HEK293 (cell line): ENCODE measurements around the gene CAPRIN2.

Experiments
- BCL11B ChIP-seq: fragments of 450-650 bp; formaldehyde crosslinking; IDR thresholded peaks from 2 replicates; pipeline ENCODE4 v1.5.1; 2016; ENCODE audit warnings: low read depth, missing biosample characterization, missing genetic modification characterization
- BCL6B ChIP-seq: fragments of 450-650 bp; formaldehyde crosslinking; IDR thresholded peaks from 2 replicates; pipeline ENCODE4 v1.5.1; 2017; ENCODE audit warnings: missing biosample characterization, missing genetic modification characterization
- GLIS1 ChIP-seq: fragments of 450-650 bp; formaldehyde crosslinking; IDR thresholded peaks from 2 replicates; pipeline ENCODE4 v1.5.1; 2016; ENCODE audit warnings: missing biosample characterization, missing genetic modification characterization
- KLF7 ChIP-seq: fragments of 450-650 bp; formaldehyde crosslinking; IDR thresholded peaks from 2 replicates; pipeline ENCODE4 v1.5.1; 2016; ENCODE audit warnings: missing biosample characterization, missing genetic modification characterization, borderline replicate concordance
- PRDM10 ChIP-seq: fragments of 450-650 bp; formaldehyde crosslinking; IDR thresholded peaks from 2 replicates; pipeline ENCODE4 v1.5.1; 2016; ENCODE audit warnings: missing biosample characterization, missing genetic modification characterization
- SP2 ChIP-seq: fragments of 450-650 bp; formaldehyde crosslinking; IDR thresholded peaks from 2 replicates; pipeline ENCODE4 v1.5.1; 2016; ENCODE audit warnings: missing biosample characterization, missing genetic modification characterization
- SP3 ChIP-seq: fragments of 450-650 bp; formaldehyde crosslinking; IDR thresholded peaks from 2 replicates; pipeline ENCODE4 v1.5.1; 2016; ENCODE audit warnings: missing biosample characterization, missing genetic modification characterization
- TRIM28 ChIP-seq: IDR thresholded peaks from 2 replicates; pipeline ENCODE4 v1.6.1; 2011; ENCODE audit warnings: low read length, control low read depth, borderline replicate concordance
- YY1 ChIP-seq: fragments of 450-650 bp; formaldehyde crosslinking; IDR thresholded peaks from 2 replicates; pipeline ENCODE4 v1.5.1; 2018; ENCODE audit warnings: missing biosample characterization, missing genetic modification characterization
- ZBTB17 ChIP-seq: fragments of 450-650 bp; formaldehyde crosslinking; IDR thresholded peaks from 2 replicates; pipeline ENCODE4 v1.5.1; 2016; ENCODE audit warnings: missing biosample characterization, missing genetic modification characterization
- ZBTB48 ChIP-seq: fragments of 450-650 bp; formaldehyde crosslinking; IDR thresholded peaks from 2 replicates; pipeline ENCODE4 v1.5.1; 2016; ENCODE audit warnings: missing biosample characterization, missing genetic modification characterization
- ZEB2 ChIP-seq: fragments of 450-650 bp; formaldehyde crosslinking; IDR thresholded peaks from 2 replicates; pipeline ENCODE4 v1.5.1; 2016; ENCODE audit warnings: missing biosample characterization, missing genetic modification characterization
- ZIC2 ChIP-seq: fragments of 450-650 bp; formaldehyde crosslinking; IDR thresholded peaks from 2 replicates; pipeline ENCODE4 v1.5.1; 2016; ENCODE audit warnings: missing biosample characterization, missing genetic modification characterization
- ZNF112 ChIP-seq: fragments of 450-650 bp; formaldehyde crosslinking; IDR thresholded peaks from 2 replicates; pipeline ENCODE4 v1.5.0; 2017; ENCODE audit warnings: missing biosample characterization, missing genetic modification characterization
- ZNF184 ChIP-seq: fragments of 450-650 bp; IDR thresholded peaks from 2 replicates; pipeline ENCODE4 v1.5.1; 2018; ENCODE audit warnings: missing biosample characterization, mild to moderate bottlenecking, missing genetic modification characterization
- ZNF19 ChIP-seq: fragments of 450-650 bp; formaldehyde crosslinking; IDR thresholded peaks from 2 replicates; pipeline ENCODE4; 2016; ENCODE audit warnings: missing biosample characterization, missing genetic modification characterization, low read depth
- ZNF248 ChIP-seq: fragments of 450-650 bp; formaldehyde crosslinking; IDR thresholded peaks from 2 replicates; pipeline ENCODE4 v1.5.1; 2017; ENCODE audit warnings: missing biosample characterization, missing genetic modification characterization
- ZNF302 ChIP-seq: fragments of 450-650 bp; formaldehyde crosslinking; IDR thresholded peaks from 2 replicates; pipeline ENCODE4 v1.5.1; 2016; ENCODE audit warnings: missing biosample characterization, missing genetic modification characterization, low read depth
- ZNF501 ChIP-seq: fragments of 450-650 bp; formaldehyde crosslinking; IDR thresholded peaks from 2 replicates; pipeline ENCODE4 v1.5.1; 2016; ENCODE audit warnings: missing biosample characterization, missing genetic modification characterization
- ZNF561 ChIP-seq: fragments of 450-650 bp; IDR thresholded peaks from 2 replicates; pipeline ENCODE4 v1.5.1; 2018; ENCODE audit warnings: missing biosample characterization, missing genetic modification characterization, borderline replicate concordance
- ZNF654 ChIP-seq: fragments of 450-650 bp; formaldehyde crosslinking; IDR thresholded peaks from 2 replicates; pipeline ENCODE4 v1.5.1; 2016; ENCODE audit warnings: low read depth, missing biosample characterization, missing genetic modification characterization
- ZNF658 ChIP-seq: fragments of 450-650 bp; formaldehyde crosslinking; IDR thresholded peaks from 2 replicates; pipeline ENCODE4; 2016; ENCODE audit warnings: missing biosample characterization, missing genetic modification characterization
- ZNF701 ChIP-seq: fragments of 450-650 bp; formaldehyde crosslinking; IDR thresholded peaks from 2 replicates; pipeline ENCODE4 v1.5.1; 2016; ENCODE audit warnings: missing biosample characterization, missing genetic modification characterization
- ZNF747 ChIP-seq: fragments of 450-650 bp; formaldehyde crosslinking; IDR thresholded peaks from 2 replicates; pipeline ENCODE4 v1.5.1; 2016; ENCODE audit warnings: missing biosample characterization, missing genetic modification characterization
- ZSCAN30 ChIP-seq: fragments of 450-650 bp; IDR thresholded peaks from 2 replicates; pipeline ENCODE4 v1.5.1; 2018; ENCODE audit warnings: missing biosample characterization, mild to moderate bottlenecking, missing genetic modification characterization, moderate library complexity
- ZSCAN5A ChIP-seq: fragments of 450-650 bp; formaldehyde crosslinking; IDR thresholded peaks from 2 replicates; pipeline ENCODE4 v1.5.1; 2016; ENCODE audit warnings: missing biosample characterization, missing genetic modification characterization
- TF ChIP-seq, protein P1 (sequence below): fragments of 450-650 bp; formaldehyde crosslinking; IDR thresholded peaks from 2 replicates; pipeline ENCODE4 v1.5.1; 2017; ENCODE audit warnings: missing biosample characterization, missing genetic modification characterization
- TF ChIP-seq, protein P2 (sequence below): sonication (generic); formaldehyde crosslinking; IDR thresholded peaks from 2 replicates; pipeline ENCODE4 v1.8.1; 2022; ENCODE audit warnings: mild to moderate bottlenecking, moderate library complexity, missing genetic modification reagents
- TF ChIP-seq, protein P3 (sequence below): fragments of 450-650 bp; formaldehyde crosslinking; IDR thresholded peaks from 2 replicates; pipeline ENCODE4 v1.5.1; 2017; ENCODE audit warnings: missing biosample characterization, missing genetic modification characterization
- TF ChIP-seq, protein P4 (sequence below): fragments of 450-650 bp; formaldehyde crosslinking; IDR thresholded peaks from 2 replicates; pipeline ENCODE4 v1.5.1; 2016; ENCODE audit warnings: missing biosample characterization, missing genetic modification characterization

The CAPRIN2 gene

DNA sequence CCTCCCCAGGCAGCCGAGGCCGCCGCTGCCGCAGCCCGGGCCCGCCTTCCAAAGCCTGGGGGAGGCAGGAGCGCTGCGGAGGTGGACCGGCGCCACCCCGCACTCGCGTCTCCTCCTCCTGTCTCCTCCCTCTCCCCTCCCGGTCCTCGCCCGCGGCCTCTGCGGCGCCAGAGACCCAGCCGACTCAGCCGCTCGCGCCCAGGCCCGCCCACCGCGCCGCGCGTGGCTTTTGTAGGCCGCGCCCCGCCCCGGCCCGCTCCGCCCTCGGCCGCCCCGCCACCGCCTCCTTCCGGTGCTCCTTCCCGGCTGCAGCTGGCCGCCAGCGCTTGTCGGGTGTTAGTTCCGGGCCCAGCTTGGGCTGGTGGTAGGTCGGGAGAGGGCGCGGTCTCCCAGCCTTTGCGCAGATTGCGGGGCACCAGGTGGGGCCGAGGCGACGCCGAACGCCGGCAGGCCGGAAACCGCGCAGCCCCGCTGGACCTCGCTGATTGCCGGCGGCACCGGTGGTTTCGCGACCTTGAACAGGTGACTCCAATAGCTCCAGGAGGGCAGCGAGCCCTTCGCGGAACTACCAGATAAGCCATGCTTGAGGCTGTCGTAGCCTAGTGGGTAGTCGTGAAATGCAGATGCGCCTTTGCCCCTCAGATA is at the start of gene CAPRIN2 (continued):
- TF ChIP-seq ZSCAN30 (tag by site-specific recombination) (peak; percentile 50), ZNF112 (tag by site-specific recombination) (no peak), ZBTB17 (tag by site-specific recombination) (peak; percentile 80), SP2 (tag by site-specific recombination) (peak; percentile 73), BCL11B (tag by site-specific recombination) (0 out of 2 replicates have a peak, but pooled peaks have one; percentile 30), SP3 (peak; percentile 78), KLF7 (tag by site-specific recombination) (0 out of 2 replicates have a peak, but pooled peaks have one; percentile 50), ZNF248 (tag by site-specific recombination) (no peak), ZNF561 (tag by site-specific recombination) (peak; percentile 86), ZNF747 (tag by site-specific recombination) (no peak), BCL6B (no peak), YY1 (tag by site-specific recombination) (no peak), ZNF658 (tag by site-specific recombination) (no peak), PRDM10 (0 out of 2 replicates have a peak, but pooled peaks have one; percentile 47), ZBTB48 (no peak), ZNF701 (tag by site-specific recombination) (no peak), ZNF654 (peak; percentile 24; the same call in 1 of the 2 replicates), ZNF501 (tag by site-specific recombination) (peak; percentile 97), ZNF19 (tag by site-specific recombination) (no peak), ZIC2 (tag by site-specific recombination) (peak; percentile 36; the same call in 1 of the 2 replicates), ZNF184 (tag by site-specific recombination) (no peak), ZEB2 (peak; percentile 96), ZNF302 (tag by site-specific recombination) (no peak), TRIM28 (no peak), GLIS1 (peak; percentile 83), ZSCAN5A (tag by site-specific recombination) (peak; percentile 62; the same call in 1 of the 2 replicates)
- TF ChIP-seq, protein P1, sequence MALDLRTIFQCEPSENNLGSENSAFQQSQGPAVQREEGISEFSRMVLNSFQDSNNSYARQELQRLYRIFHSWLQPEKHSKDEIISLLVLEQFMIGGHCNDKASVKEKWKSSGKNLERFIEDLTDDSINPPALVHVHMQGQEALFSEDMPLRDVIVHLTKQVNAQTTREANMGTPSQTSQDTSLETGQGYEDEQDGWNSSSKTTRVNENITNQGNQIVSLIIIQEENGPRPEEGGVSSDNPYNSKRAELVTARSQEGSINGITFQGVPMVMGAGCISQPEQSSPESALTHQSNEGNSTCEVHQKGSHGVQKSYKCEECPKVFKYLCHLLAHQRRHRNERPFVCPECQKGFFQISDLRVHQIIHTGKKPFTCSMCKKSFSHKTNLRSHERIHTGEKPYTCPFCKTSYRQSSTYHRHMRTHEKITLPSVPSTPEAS = 0 out of 2 replicates have a peak, but pooled peaks have one; percentile 25
- TF ChIP-seq, protein P2, sequence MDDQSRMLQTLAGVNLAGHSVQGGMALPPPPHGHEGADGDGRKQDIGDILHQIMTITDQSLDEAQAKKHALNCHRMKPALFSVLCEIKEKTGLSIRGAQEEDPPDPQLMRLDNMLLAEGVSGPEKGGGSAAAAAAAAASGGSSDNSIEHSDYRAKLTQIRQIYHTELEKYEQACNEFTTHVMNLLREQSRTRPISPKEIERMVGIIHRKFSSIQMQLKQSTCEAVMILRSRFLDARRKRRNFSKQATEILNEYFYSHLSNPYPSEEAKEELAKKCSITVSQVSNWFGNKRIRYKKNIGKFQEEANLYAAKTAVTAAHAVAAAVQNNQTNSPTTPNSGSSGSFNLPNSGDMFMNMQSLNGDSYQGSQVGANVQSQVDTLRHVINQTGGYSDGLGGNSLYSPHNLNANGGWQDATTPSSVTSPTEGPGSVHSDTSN (CRISPR knock-in tag) = peak; percentile 39
- TF ChIP-seq, protein P3, sequence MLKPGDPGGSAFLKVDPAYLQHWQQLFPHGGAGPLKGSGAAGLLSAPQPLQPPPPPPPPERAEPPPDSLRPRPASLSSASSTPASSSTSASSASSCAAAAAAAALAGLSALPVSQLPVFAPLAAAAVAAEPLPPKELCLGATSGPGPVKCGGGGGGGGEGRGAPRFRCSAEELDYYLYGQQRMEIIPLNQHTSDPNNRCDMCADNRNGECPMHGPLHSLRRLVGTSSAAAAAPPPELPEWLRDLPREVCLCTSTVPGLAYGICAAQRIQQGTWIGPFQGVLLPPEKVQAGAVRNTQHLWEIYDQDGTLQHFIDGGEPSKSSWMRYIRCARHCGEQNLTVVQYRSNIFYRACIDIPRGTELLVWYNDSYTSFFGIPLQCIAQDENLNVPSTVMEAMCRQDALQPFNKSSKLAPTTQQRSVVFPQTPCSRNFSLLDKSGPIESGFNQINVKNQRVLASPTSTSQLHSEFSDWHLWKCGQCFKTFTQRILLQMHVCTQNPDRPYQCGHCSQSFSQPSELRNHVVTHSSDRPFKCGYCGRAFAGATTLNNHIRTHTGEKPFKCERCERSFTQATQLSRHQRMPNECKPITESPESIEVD = no peak
- TF ChIP-seq, protein P4, sequence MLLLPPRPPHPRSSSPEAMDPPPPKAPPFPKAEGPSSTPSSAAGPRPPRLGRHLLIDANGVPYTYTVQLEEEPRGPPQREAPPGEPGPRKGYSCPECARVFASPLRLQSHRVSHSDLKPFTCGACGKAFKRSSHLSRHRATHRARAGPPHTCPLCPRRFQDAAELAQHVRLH (tag by site-specific recombination) = peak; percentile 76
